Heart left ventricle (tissue), 13 donors: ENCODE data around the gene CERCAM.

Experiments used
- POLR2A ChIP-seq, 2 donors: fragments of 450-650 bp; IDR thresholded peaks; one replicate each; pipeline ENCODE4 v1.6.1; 2017; ENCODE audit warnings: antibody characterized with exemption in 2 of 2, mild to moderate bottlenecking in 2 of 2, moderate library complexity in 2 of 2
- TF ChIP-seq, protein P1 (sequence below), 12 donors: fragments of 200-600 bp; sonication (generic) in 4 of 12; IDR thresholded peaks; one replicate each; pipeline versions ENCODE4 v1.5.0 to v1.8.0; 2018 to 2022; ENCODE audit warnings: antibody characterized with exemption in 12 of 12, mild to moderate bottlenecking in 5 of 12
- donor health status: ischemic (EF 13 %, LVEDD 7.1; RV severe dilation, severe dysfunction).
- donor health status: DM: no; HTN: yes; CAD: no.
- donor health status: DM: no; HTN: no; CAD: no.
- donor health status: ischemic (EF 25% LVEDD 6.9; RV normal size, moderate dysfunction).
- donor health status: ischemic (EF 25% LVEDD 5.7; RV mildly dilated, moderate dysfunction).
- donor health status: ischemic (EF 35%, LVEDD 5.7; RV mildly dilated, moderate dysfunction).
- donor health status: nonischemic (EF 11% LVEDD 7.7; RV severe dilation, severe dysfunction).
- donor health status: DM: yes; HTN: yes; CAD: no.
- donor health status: PGD.
- donor health status: ischemic (EF 29% LVEDD 5.4; RV normal size, mild dysfunction).
- donor health status: nonischemic (EF 23%, LVEDD 6.1; RV moderate dilation, normal function).

DNA sequence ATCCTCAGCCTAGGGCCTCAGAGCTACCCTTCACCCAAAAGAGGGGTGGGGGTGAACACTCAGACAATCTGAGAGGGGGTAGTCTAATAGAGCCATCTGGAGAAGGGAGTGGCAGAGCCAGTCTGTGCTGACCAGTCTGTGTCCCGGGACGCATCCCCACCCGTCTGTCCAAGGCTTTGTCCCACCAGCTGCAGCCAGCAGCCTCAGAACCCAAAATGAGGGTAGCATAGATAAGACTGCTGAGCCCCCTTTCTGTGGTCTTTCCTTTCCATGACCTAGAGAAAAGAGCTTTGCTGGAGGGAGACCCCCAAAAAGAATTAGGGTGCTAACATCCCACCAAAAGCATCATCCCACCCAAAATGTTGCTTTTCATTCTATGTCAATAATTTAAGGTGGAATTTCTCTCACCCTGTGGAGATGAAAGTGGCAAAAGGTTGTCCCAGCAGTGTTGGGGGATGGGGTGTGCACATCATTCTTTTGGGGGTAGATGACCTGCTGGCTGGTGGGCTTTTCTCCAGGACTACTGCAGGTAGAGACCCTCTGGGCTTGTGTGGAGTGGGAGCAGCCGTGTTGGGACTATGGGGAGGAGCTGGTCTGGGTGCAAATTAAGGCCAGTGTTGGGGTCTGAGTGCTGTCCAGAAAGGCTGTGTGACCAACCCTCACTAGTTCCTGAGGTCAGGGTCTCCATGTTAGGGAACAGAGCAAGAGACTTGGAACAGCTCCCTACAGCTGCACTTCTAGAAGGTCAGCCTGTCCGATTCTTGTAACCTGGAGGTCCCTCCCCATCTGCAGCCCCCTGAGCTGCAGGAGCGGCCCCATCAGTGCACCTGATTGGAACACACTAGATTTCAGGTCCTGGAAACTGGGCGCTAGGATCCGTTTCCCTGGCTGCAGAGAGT lies 29.6 kb upstream of the CERCAM start:
- TF ChIP-seq, protein P1, sequence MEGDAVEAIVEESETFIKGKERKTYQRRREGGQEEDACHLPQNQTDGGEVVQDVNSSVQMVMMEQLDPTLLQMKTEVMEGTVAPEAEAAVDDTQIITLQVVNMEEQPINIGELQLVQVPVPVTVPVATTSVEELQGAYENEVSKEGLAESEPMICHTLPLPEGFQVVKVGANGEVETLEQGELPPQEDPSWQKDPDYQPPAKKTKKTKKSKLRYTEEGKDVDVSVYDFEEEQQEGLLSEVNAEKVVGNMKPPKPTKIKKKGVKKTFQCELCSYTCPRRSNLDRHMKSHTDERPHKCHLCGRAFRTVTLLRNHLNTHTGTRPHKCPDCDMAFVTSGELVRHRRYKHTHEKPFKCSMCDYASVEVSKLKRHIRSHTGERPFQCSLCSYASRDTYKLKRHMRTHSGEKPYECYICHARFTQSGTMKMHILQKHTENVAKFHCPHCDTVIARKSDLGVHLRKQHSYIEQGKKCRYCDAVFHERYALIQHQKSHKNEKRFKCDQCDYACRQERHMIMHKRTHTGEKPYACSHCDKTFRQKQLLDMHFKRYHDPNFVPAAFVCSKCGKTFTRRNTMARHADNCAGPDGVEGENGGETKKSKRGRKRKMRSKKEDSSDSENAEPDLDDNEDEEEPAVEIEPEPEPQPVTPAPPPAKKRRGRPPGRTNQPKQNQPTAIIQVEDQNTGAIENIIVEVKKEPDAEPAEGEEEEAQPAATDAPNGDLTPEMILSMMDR (IDR thresholded peaks at IDR 0.05): no peak
- TF ChIP-seq POLR2A (IDR thresholded peaks at IDR 0.05): no peak
